ENCODE measurements around the gene USP15.
"Not testable (repeated sequence)": the region's sequence is repeated elsewhere in the genome, so short reads cannot be mapped to it uniquely, and the experiment has no call there.

The USP15 gene

GRCh38 chr12:62331306-62331705, 71.1 kb downstream of the USP15 start:
- Histone ChIP-seq H3K9ac (ENCODE audit: low read length) (no peak overlapping the region), H3K4me3 (ENCODE audit: low read length) (no peak overlapping the region), H4K20me1 (ENCODE audit: insufficient read depth, low read length) (no peaks in the 10 kb centered on the region), H3K4me2 (ENCODE audit: low read length) (no peak overlapping the region), H3K27me3 (ENCODE audit: low read depth, low read length) (no peaks in the 10 kb centered on the region), H3K4me1 (ENCODE audit: low read length) (no peaks in the 10 kb centered on the region), H3K9me3 (ENCODE audit: insufficient read depth, low read length) (no peaks in the 10 kb centered on the region), H2AFZ (ENCODE audit: low read depth, low read length) (no peak overlapping the region), H3K27ac (ENCODE audit: low read length) (no peak overlapping the region), H3K36me3 (replicated peaks; ENCODE audit: low read depth, low read length) (peaks cover 4% of the 10 kb centered on the region), H3K79me2 (ENCODE audit: low read length) (no peaks in the 10 kb centered on the region)
- TF ChIP-seq CTCF (IDR thresholded peaks at IDR 0.05; ENCODE audit: low read depth, low read length) (no peak), EZH2phosphoT487 (IDR thresholded peaks at IDR 0.05; ENCODE audit: low read depth) (no peak)

GRCh38 chr12:62332598-62332997, 72.4 kb downstream of the USP15 start:
- Histone ChIP-seq H3K27ac (ENCODE audit: low read length) (no peak overlapping the region), H2AFZ (ENCODE audit: low read depth, low read length) (no peak overlapping the region), H3K27me3 (ENCODE audit: low read depth, low read length) (no peaks in the 10 kb centered on the region), H4K20me1 (ENCODE audit: insufficient read depth, low read length) (no peaks in the 10 kb centered on the region), H3K36me3 (replicated peaks; ENCODE audit: low read depth, low read length) (peaks cover 9% of the 10 kb centered on the region), H3K9me3 (ENCODE audit: insufficient read depth, low read length) (no peaks in the 10 kb centered on the region), H3K4me1 (ENCODE audit: low read length) (no peaks in the 10 kb centered on the region), H3K9ac (ENCODE audit: low read length) (no peak overlapping the region), H3K4me2 (ENCODE audit: low read length) (no peak overlapping the region), H3K4me3 (ENCODE audit: low read length) (no peak overlapping the region), H3K79me2 (ENCODE audit: low read length) (no peaks in the 10 kb centered on the region)
- TF ChIP-seq CTCF (IDR thresholded peaks at IDR 0.05; ENCODE audit: low read depth, low read length) (no peak), EZH2phosphoT487 (IDR thresholded peaks at IDR 0.05; ENCODE audit: low read depth) (no peak)

DNA sequence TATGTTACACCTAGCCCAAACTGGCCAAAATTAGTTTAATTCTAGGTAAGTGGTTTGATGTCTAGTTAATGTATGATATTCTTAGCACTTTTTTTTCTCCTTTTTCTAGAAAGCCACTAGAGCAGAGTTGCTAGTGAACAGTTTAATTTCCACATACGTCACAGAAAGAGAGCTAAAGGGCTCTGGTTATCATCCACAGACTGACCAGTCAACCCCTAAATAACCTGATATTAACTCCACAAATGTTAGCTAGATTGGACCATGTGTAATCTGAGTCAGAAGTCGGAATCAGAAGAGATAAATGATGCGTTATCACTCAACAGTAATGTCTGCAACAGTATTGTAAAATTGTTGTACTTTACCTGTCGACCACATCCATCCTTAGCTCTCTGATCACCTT, 74.9 kb downstream of the USP15 start:
- Histone ChIP-seq H3K79me2 (ENCODE audit: low read length) (peaks cover 5% of the 10 kb centered on the region; the same call in 1 of the 2 replicates), H3K4me2 (ENCODE audit: low read length) (no peak overlapping the region), H3K4me3 (ENCODE audit: low read length) (no peak overlapping the region), H3K4me1 (ENCODE audit: low read length) (no peaks in the 10 kb centered on the region), H3K9ac (ENCODE audit: low read length) (no peak overlapping the region), H3K27me3 (ENCODE audit: low read depth, low read length) (no peaks in the 10 kb centered on the region), H2AFZ (ENCODE audit: low read depth, low read length) (no peak overlapping the region), H3K36me3 (replicated peaks; ENCODE audit: low read depth, low read length) (peaks cover 9% of the 10 kb centered on the region), H3K9me3 (ENCODE audit: insufficient read depth, low read length) (no peaks in the 10 kb centered on the region), H4K20me1 (ENCODE audit: insufficient read depth, low read length) (no peaks in the 10 kb centered on the region), H3K27ac (ENCODE audit: low read length) (no peak overlapping the region)
- TF ChIP-seq EZH2phosphoT487 (IDR thresholded peaks at IDR 0.05; ENCODE audit: low read depth) = no peak
- no peak for TF ChIP-seq CTCF (IDR thresholded peaks at IDR 0.05; ENCODE audit: low read depth, low read length)

GRCh38 chr12:62335796-62336195, 75.6 kb downstream of the USP15 start:
- H3K9ac ChIP-seq (ENCODE audit: low read length) = no peak overlapping the region
- H3K9me3 ChIP-seq (ENCODE audit: insufficient read depth, low read length) = no peaks in the 10 kb centered on the region
- H3K4me3 ChIP-seq (ENCODE audit: low read length) = no peak overlapping the region
- H4K20me1 ChIP-seq (ENCODE audit: insufficient read depth, low read length) = no peaks in the 10 kb centered on the region
- peaks cover 8% of the 10 kb centered on the region; the same call in 1 of the 2 replicates for H3K79me2 ChIP-seq (ENCODE audit: low read length)
- H3K27ac ChIP-seq (ENCODE audit: low read length) = no peak overlapping the region
- no peaks in the 10 kb centered on the region for H3K4me1 ChIP-seq (ENCODE audit: low read length)
- H3K27me3 ChIP-seq (ENCODE audit: low read depth, low read length) = no peaks in the 10 kb centered on the region
- peaks cover 9% of the 10 kb centered on the region for H3K36me3 ChIP-seq (replicated peaks; ENCODE audit: low read depth, low read length)
- TF ChIP-seq EZH2phosphoT487 (IDR thresholded peaks at IDR 0.05; ENCODE audit: low read depth) (no peak), CTCF (IDR thresholded peaks at IDR 0.05; ENCODE audit: low read depth, low read length) (no peak)
- H2AFZ ChIP-seq (ENCODE audit: low read depth, low read length) = no peak overlapping the region
- H3K4me2 ChIP-seq (ENCODE audit: low read length) = no peak overlapping the region

DNA sequence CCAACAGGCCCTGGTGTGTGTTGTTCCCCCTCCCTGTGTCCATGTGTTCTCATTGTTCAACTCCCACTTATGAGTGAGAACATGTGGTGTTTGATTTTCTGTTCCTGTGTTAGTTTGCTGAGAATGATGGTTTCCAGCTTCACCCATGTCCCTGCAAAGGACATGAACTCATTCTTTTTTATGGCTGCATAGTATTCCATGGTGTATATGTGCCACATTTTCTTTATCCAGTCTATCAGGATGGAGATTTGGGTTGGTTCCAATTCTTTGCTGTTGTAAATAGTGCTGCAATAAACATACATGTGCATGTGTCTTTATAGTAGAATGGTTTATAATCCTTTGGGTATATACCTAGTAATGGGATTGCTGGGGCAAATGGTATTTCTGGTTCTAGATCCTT, 77.4 kb downstream of the USP15 start:
- H3K36me3 ChIP-seq (replicated peaks; ENCODE audit: low read depth, low read length); H2AFZ ChIP-seq (ENCODE audit: low read depth, low read length); H3K27me3 ChIP-seq (ENCODE audit: low read depth, low read length); H3K9ac ChIP-seq (ENCODE audit: low read length); H3K4me3 ChIP-seq (ENCODE audit: low read length); H3K4me2 ChIP-seq (ENCODE audit: low read length); H4K20me1 ChIP-seq (ENCODE audit: insufficient read depth, low read length); H3K4me1 ChIP-seq (ENCODE audit: low read length); H3K9me3 ChIP-seq (ENCODE audit: insufficient read depth, low read length); H3K27ac ChIP-seq (ENCODE audit: low read length); H3K79me2 ChIP-seq (ENCODE audit: low read length): not testable (repeated sequence)

- H3K27me3 ChIP-seq (ENCODE audit: low read depth, low read length); H4K20me1 ChIP-seq (ENCODE audit: insufficient read depth, low read length); H3K27ac ChIP-seq (ENCODE audit: low read length); H3K4me1 ChIP-seq (ENCODE audit: low read length); H2AFZ ChIP-seq (ENCODE audit: low read depth, low read length); H3K4me3 ChIP-seq (ENCODE audit: low read length); H3K9me3 ChIP-seq (ENCODE audit: insufficient read depth, low read length); H3K4me2 ChIP-seq (ENCODE audit: low read length); H3K79me2 ChIP-seq (ENCODE audit: low read length); H3K9ac ChIP-seq (ENCODE audit: low read length); H3K36me3 ChIP-seq (replicated peaks; ENCODE audit: low read depth, low read length): not testable (repeated sequence)
Observed at GRCh38 chr12:62342614-62343303, 82.6 kb downstream of the USP15 start.

All from OCI-LY3 (cell line).